GM23248 (cell line): ENCODE data around the gene CYP27C1. TPM values are rescaled to one million over a fixed set of nuclear protein-coding genes. Genes with fewer than 3 reads are reported as not detected.

Source experiments
- DNase-seq: peaks from one replicate; pipeline ENCODE4 v3.0.0-alpha.2; 2015
- H2AFZ ChIP-seq: fragments of 200-600 bp; sonication (generic); 2 replicates; pipeline ENCODE4 v1.6.1; 2016; ENCODE audit warnings: antibody characterized with exemption
- H3F3A ChIP-seq: fragments of 200-600 bp; sonication (generic); 2 replicates; pipeline ENCODE4 v1.6.1; 2016; ENCODE audit warnings: mild to moderate bottlenecking, antibody characterized with exemption, mixed run types; ENCODE audit not compliant: insufficient read depth
- H3K27ac ChIP-seq: fragments of 200-600 bp; sonication (generic); 2 replicates; pipeline ENCODE4 v1.5.1; 2016; ENCODE audit warnings: mild to moderate bottlenecking
- H3K27me3 ChIP-seq: fragments of 200-600 bp; sonication (generic); replicated peaks from 2 replicates; pipeline ENCODE4 v1.6.1; 2016; ENCODE audit warnings: mild to moderate bottlenecking; ENCODE audit not compliant: insufficient read depth
- H3K36me3 ChIP-seq: fragments of 200-600 bp; sonication (generic); 2 replicates; pipeline ENCODE4 v1.6.1; 2016; ENCODE audit warnings: low read depth, mild to moderate bottlenecking
- H3K4me1 ChIP-seq: fragments of 200-600 bp; sonication (generic); 2 replicates; pipeline ENCODE4 v1.6.1; 2016; ENCODE audit warnings: mild to moderate bottlenecking; ENCODE audit not compliant: insufficient read depth
- H3K4me2 ChIP-seq: fragments of 200-600 bp; sonication (generic); one replicate; pipeline ENCODE4 v1.6.1; 2016; ENCODE audit warnings: mild to moderate bottlenecking; ENCODE audit not compliant: unreplicated experiment
- H3K4me3 ChIP-seq: fragments of 200-600 bp; sonication (generic); 2 replicates; pipeline ENCODE4 v1.5.1; 2016; ENCODE audit warnings: mild to moderate bottlenecking
- H3K79me2 ChIP-seq: fragments of 200-600 bp; sonication (generic); 2 replicates; pipeline ENCODE4 v1.6.1; 2016; ENCODE audit warnings: mild to moderate bottlenecking; ENCODE audit not compliant: insufficient read depth
- H3K9ac ChIP-seq: fragments of 200-600 bp; sonication (generic); 2 replicates; pipeline ENCODE4 v1.6.1; 2016; ENCODE audit warnings: mild to moderate bottlenecking
- H3K9me2 ChIP-seq: fragments of 200-600 bp; sonication (generic); 2 replicates; pipeline ENCODE4 v1.6.1; 2016; ENCODE audit warnings: mixed run types, mild to moderate bottlenecking, moderate library complexity; ENCODE audit not compliant: insufficient read depth
- H3K9me3 ChIP-seq: fragments of 200-600 bp; sonication (generic); one replicate; pipeline ENCODE4 v1.6.1; 2017; ENCODE audit warnings: low read depth
- H4K20me1 ChIP-seq: fragments of 200-600 bp; sonication (generic); 2 replicates; pipeline ENCODE4 v1.6.0; 2016; ENCODE audit not compliant: insufficient read depth
- EZH2 ChIP-seq: fragments of 200-600 bp; sonication (generic); IDR thresholded peaks from 2 replicates; pipeline ENCODE4 v1.6.1; 2018; ENCODE audit warnings: antibody characterized with exemption, mild to moderate bottlenecking; ENCODE audit not compliant: insufficient read depth, poor library complexity, severe bottlenecking
- EZH2phosphoT487 ChIP-seq: fragments of 200-600 bp; sonication (generic); IDR thresholded peaks from 2 replicates; pipeline ENCODE4 v1.6.1; 2018; ENCODE audit warnings: antibody characterized with exemption, moderate library complexity, mild to moderate bottlenecking, low read depth; ENCODE audit not compliant: insufficient read depth
- WGBS, 2 experiments: methylation state at CpG; one replicate each; pipeline ENCODE4 v1.1.6; 2015 to 2017; ENCODE audit warnings: low lambda C conversion rate in 2 of 2, low coverage in 1 of 2; ENCODE audit errors: missing lambda C conversion rate in 2 of 2; 5-methylcytosine and 5-hydroxymethylcytosine counted together
- in situ Hi-C: fragments of 300-500 bp; cut with MboI; formaldehyde crosslinking; loops from 2 replicates; pipeline ENCODE4 v1.15.0; 2020
- polyA plus RNA-seq: library from polyadenylated mRNA; unstranded; fragments of >200 nt; fragmentation: Nextera tagmentation; extraction: Ambion mirVana; gene quantifications from 2 replicates; pipeline ENCODE4 v1.2.1, GENCODE V29; 2016
- total RNA-seq: library from RNA; depleted of rRNA; stranded (reverse); fragments of >200 nt; shearing (Covaris generic); gene quantifications from 2 replicates; pipeline ENCODE4 v1.2.3, GENCODE V29; 2014

CYP27C1 gene
- total and polyA plus RNA-seq, 2 experiments from 2014 or later, result 0.65 to 0.73 TPM

DNA sequence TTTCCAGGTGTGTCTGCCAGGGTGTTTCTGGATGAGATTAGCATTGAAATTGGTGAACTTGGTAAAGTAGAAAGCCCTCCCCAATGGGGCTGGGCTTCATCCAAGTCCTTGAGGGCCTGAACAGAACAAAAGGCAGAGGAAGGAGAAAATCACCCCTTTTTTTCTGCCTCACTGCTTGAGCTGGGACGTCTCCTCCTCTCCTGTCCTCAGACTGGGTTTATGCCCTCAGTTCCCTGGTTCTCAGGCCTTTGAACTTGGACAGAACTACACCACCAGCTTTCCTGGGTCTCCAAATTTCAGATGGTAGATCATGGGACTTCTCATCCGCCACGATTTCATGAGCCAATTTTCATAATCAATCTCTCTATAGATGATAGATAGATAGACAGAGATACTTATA, 59.4 kb downstream of the CYP27C1 start:
- Histone ChIP-seq H3K4me1 (peaks cover 8% of the 10 kb centered on the region), H4K20me1 (no peaks in the 10 kb centered on the region), H3K9me2 (no peaks in the 10 kb centered on the region), H3K36me3 (no peaks in the 10 kb centered on the region), H3K4me2 (no peak overlapping the region), H3K27ac (no peak overlapping the region), H3K9ac (no peak overlapping the region), H3K4me3 (no peak overlapping the region), H3K79me2 (no peaks in the 10 kb centered on the region), H2AFZ (no peak overlapping the region), H3F3A (peaks cover 11% of the 10 kb centered on the region), H3K27me3 (no peaks in the 10 kb centered on the region), H3K9me3 (no peaks in the 10 kb centered on the region)
- no peak for TF ChIP-seq EZH2
- no peak for TF ChIP-seq EZH2phosphoT487
- no peak for DNase-seq
- WGBS, 2 experiments, result 54 to 58% methylated on average over 3 of the region's 3 CpGs
- in situ Hi-C loops, result no loop called here

DNA sequence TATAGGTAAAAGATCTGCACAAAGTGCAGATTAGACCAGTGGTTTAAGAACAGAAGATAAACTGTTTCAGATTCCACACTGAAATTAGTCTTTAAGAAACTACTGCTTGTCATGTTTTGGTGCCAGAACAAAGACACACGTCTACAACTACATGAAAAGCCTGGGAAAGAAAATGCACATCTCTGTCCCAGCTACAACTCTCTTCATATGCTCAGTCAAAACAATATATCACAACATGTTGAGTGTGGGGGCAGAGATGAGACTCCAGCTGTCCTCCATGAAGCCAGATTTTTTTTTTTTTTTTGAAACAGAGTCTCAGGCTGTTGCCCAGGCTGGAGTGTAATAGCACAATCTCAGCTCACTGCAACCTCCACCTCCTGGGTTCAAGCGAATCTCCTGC, 60.6 kb downstream of the CYP27C1 start:
- Histone ChIP-seq H2AFZ (no peak overlapping the region), H3K36me3 (no peaks in the 10 kb centered on the region), H4K20me1 (no peaks in the 10 kb centered on the region), H3K27ac (no peak overlapping the region), H3K27me3 (no peaks in the 10 kb centered on the region), H3K9me3 (no peaks in the 10 kb centered on the region), H3K9me2 (no peaks in the 10 kb centered on the region), H3K4me3 (no peak overlapping the region), H3K9ac (no peak overlapping the region), H3K4me1 (peaks cover 19% of the 10 kb centered on the region), H3F3A (peaks cover 21% of the 10 kb centered on the region), H3K79me2 (no peaks in the 10 kb centered on the region), H3K4me2 (no peak overlapping the region)
- in situ Hi-C loops, result no loop called here
- DNase-seq, result no peak
- 54 to 63% methylated on average over 2 of the region's 2 CpGs for WGBS, 2 experiments
- TF ChIP-seq EZH2phosphoT487, result no peak
- TF ChIP-seq EZH2, result no peak

DNA sequence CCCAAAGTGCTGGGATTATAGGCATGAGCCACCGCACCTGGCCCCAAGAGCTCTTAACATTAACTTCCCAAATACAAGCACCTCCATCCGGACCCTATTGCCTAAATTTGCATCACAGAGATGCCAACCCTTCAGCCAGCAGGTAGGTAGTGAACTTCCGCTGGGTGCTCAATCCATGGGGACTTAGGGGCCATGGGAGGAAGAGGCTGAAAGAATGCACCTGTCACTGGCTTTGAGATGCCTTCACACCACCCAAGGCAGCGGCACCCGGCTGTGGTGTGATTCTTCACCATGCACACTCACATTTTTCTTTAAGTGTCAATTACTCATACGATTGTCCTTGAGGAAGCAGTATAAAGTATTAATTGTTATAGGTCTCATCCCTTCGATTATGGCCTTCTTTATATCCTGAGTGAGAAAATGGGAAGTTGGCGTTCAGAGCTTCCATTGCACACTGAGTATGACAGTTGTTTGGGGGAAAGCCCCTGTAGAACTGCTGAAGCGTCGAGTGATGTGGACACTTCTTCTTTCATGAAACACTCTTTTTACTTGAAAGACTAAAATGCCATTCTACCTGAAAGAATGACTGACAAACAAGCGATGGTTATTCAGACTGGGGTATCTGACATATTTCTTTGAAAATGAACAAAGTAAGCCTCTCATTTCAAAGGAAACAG, 61.3 kb downstream of the CYP27C1 start:
- peaks cover 25% of the 10 kb centered on the region for H3F3A ChIP-seq
- H3K9me3 ChIP-seq, result no peaks in the 10 kb centered on the region
- H3K4me3 ChIP-seq, result no peak overlapping the region
- WGBS, 2 experiments, result 85 to 86% methylated on average over 11 of the region's 11 CpGs
- no peak overlapping the region for H3K27ac ChIP-seq
- no peaks in the 10 kb centered on the region for H3K79me2 ChIP-seq
- DNase-seq, result no peak
- no peak overlapping the region for H3K9ac ChIP-seq
- in situ Hi-C loops, result no loop called here
- no peak overlapping the region for H3K4me2 ChIP-seq
- H3K9me2 ChIP-seq, result no peaks in the 10 kb centered on the region
- TF ChIP-seq EZH2 (no peak), EZH2phosphoT487 (no peak)
- H2AFZ ChIP-seq, result no peak overlapping the region
- H4K20me1 ChIP-seq, result no peaks in the 10 kb centered on the region
- no peaks in the 10 kb centered on the region for H3K36me3 ChIP-seq
- H3K4me1 ChIP-seq, result peaks cover 27% of the 10 kb centered on the region
- H3K27me3 ChIP-seq, result no peaks in the 10 kb centered on the region

DNA sequence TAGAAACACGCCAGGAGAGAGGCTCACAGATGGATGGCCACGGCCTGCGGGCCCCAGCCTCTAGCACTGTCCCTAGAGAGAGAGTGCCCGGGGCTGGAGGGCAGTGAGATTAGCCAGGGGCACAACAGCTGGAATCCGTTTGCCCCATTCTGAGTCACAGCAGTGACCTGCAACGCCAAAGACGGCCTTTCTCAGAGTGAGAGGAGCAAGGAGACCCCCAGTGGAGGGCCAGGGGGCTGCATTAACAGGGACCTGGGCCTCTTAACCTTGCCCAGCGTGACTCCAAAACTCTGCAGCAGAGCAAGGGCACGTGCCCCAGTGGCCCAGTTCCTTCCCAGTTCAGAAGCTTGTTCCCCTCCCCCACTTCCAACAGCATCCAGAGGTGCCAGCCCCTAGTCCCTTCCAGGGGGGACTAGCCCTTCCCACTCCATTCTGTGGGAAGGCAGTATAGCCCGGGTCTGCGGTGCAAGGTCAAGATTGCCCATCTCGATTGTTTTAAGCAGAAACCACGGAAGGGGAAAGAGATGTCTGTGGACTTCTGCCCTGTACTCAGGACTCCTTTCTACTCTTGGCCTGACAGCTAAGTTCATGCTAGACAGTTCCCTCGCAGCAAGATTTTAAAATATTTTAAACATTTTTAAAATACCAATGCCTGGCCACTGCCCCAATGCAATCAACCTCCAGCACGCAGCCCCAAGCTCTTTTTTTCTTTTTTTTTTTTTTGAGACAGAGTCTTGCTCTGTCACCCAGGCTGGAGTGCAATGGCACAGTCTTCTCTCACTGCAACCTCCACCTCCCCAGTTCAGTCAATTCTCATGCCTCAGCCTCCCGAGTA, 62.2 kb downstream of the CYP27C1 start:
- Histone ChIP-seq H3K4me1 (peaks cover 36% of the 10 kb centered on the region), H3K27ac (no peak overlapping the region), H3F3A (peaks cover 33% of the 10 kb centered on the region), H3K9ac (no peak overlapping the region), H3K9me3 (no peaks in the 10 kb centered on the region), H3K79me2 (no peaks in the 10 kb centered on the region), H3K36me3 (no peaks in the 10 kb centered on the region), H4K20me1 (no peaks in the 10 kb centered on the region), H3K4me3 (no peak overlapping the region), H3K27me3 (no peaks in the 10 kb centered on the region), H2AFZ (no peak overlapping the region), H3K4me2 (no peak overlapping the region), H3K9me2 (no peaks in the 10 kb centered on the region)
- in situ Hi-C loops, result no loop called here
- WGBS, 2 experiments, result 81 to 82% methylated on average over 15 to 16 of the region's 16 CpGs
- no peak for DNase-seq
- TF ChIP-seq EZH2phosphoT487 (no peak), EZH2 (no peak)
